ENCODE measurements around the gene SPATA1. TPM values are rescaled to one million over a fixed set of nuclear protein-coding genes. Genes with fewer than 3 reads are reported as not detected.

The SPATA1 gene
- total RNA-seq, 2 experiments from 2014 or later, result 1.4 to 4.8 TPM

DNA sequence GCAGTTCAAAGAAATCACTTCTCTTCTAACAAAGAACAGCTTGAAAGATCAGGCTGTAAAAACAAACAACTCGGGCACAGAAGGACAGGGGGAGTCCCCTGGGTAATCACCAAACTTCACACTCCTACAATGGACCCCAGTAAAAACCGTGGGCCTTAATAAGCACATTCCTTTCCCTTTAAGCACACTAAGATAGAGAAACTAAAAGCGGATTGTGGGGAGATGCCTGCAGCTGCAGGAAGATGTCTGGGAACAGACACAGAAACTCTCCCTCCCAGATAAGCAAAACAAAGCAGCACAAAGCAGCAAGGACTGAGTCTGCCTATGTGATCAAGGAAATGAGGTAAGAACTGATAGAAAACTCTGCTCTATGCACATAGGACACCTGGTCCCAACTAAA, 105.6 kb downstream of the SPATA1 start:
- BruUV-seq (replicated peaks), result no TSS peak
- Histone ChIP-seq H3K9me2 (ENCODE audit: insufficient read depth, low read length) (no peaks in the 10 kb centered on the region), H3K9me3 (ENCODE audit: low read length) (0 out of 2 replicates have a peak, but pooled peaks cover 5% of the 10 kb centered on the region), H3K36me3 (ENCODE audit: insufficient read depth, low read length) (no peaks in the 10 kb centered on the region), H3K4me2 (ENCODE audit: low read length) (no peak overlapping the region), H4K20me1 (ENCODE audit: insufficient read depth, low read length) (no peaks in the 10 kb centered on the region), H3K27ac (ENCODE audit: low read depth, low read length, poor library complexity, severe bottlenecking) (no peak overlapping the region), H3K79me2 (ENCODE audit: insufficient read depth, low read depth, low read length) (no peaks in the 10 kb centered on the region), H2AFZ (ENCODE audit: low read length) (no peak overlapping the region), H3K4me1 (ENCODE audit: insufficient read depth, low read length, poor library complexity, severe bottlenecking) (no peaks in the 10 kb centered on the region), H3K4me3 (ENCODE audit: low read depth, low read length, poor library complexity, severe bottlenecking) (no peak overlapping the region)
- DNase-seq (ENCODE audit: low spot score), result no peak
- TF ChIP-seq, protein P1, sequence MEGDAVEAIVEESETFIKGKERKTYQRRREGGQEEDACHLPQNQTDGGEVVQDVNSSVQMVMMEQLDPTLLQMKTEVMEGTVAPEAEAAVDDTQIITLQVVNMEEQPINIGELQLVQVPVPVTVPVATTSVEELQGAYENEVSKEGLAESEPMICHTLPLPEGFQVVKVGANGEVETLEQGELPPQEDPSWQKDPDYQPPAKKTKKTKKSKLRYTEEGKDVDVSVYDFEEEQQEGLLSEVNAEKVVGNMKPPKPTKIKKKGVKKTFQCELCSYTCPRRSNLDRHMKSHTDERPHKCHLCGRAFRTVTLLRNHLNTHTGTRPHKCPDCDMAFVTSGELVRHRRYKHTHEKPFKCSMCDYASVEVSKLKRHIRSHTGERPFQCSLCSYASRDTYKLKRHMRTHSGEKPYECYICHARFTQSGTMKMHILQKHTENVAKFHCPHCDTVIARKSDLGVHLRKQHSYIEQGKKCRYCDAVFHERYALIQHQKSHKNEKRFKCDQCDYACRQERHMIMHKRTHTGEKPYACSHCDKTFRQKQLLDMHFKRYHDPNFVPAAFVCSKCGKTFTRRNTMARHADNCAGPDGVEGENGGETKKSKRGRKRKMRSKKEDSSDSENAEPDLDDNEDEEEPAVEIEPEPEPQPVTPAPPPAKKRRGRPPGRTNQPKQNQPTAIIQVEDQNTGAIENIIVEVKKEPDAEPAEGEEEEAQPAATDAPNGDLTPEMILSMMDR (conservative IDR thresholded peaks at IDR 0.05; ENCODE audit: low read length), result no peak
- no peak for TF ChIP-seq EZH2phosphoT487 (IDR thresholded peaks at IDR 0.05; ENCODE audit: borderline replicate concordance, low read depth, low read length)
- intact Hi-C loops (cut with micrococcal nuclease; ENCODE audit: unreplicated experiment), result no loop called here
- CTCF ChIA-PET (ENCODE audit: unreplicated experiment), result no interaction called here
- POLR2A ChIA-PET, result interaction anchor here (0.6 kb wide), 1 partner anchor 622 kb away, joined by 3 read pairs; no protein-coding TSS in a partner anchor

DNA sequence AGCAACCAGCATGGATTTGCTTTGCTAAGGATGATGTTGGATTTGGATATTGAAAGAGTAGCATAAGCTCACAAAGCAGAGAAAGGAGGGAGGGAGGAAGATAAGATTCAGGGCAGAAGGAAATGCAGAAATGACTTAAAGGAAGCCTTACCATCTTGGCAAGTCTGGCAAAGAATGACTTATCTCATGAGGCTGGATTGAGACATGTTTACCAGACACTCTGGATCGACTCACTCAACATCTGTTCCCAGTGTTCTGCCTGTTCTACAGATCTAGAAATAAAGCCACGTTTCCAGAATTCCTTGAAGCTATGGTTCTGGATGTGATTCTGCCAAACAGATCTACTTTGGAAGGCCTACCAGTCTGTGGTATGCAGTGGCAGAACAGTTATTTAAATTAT, 106.8 kb downstream of the SPATA1 start:
- no peak overlapping the region for H3K4me3 ChIP-seq (ENCODE audit: low read depth, low read length, poor library complexity, severe bottlenecking)
- no peak overlapping the region for H3K4me2 ChIP-seq (ENCODE audit: low read length)
- no peak for TF ChIP-seq EZH2phosphoT487 (IDR thresholded peaks at IDR 0.05; ENCODE audit: borderline replicate concordance, low read depth, low read length)
- TF ChIP-seq, protein P1 (conservative IDR thresholded peaks at IDR 0.05; ENCODE audit: low read length), result no peak
- H3K9me2 ChIP-seq (ENCODE audit: insufficient read depth, low read length), result no peaks in the 10 kb centered on the region
- ChIA-PET CTCF (ENCODE audit: unreplicated experiment) (no interaction called here), POLR2A (interaction anchor here (0.6 kb wide), 1 partner anchor 87 kb away, joined by 3 read pairs; no protein-coding TSS in a partner anchor)
- no peak for DNase-seq (ENCODE audit: low spot score)
- no peak overlapping the region for H3K27ac ChIP-seq (ENCODE audit: low read depth, low read length, poor library complexity, severe bottlenecking)
- H3K79me2 ChIP-seq (ENCODE audit: insufficient read depth, low read depth, low read length), result no peaks in the 10 kb centered on the region
- 0 out of 2 replicates have a peak, but pooled peaks cover 5% of the 10 kb centered on the region for H3K9me3 ChIP-seq (ENCODE audit: low read length)
- intact Hi-C loops (cut with micrococcal nuclease; ENCODE audit: unreplicated experiment), result no loop called here
- no peaks in the 10 kb centered on the region for H3K4me1 ChIP-seq (ENCODE audit: insufficient read depth, low read length, poor library complexity, severe bottlenecking)
- BruUV-seq (replicated peaks), result no TSS peak
- no peak overlapping the region for H2AFZ ChIP-seq (ENCODE audit: low read length)
- no peaks in the 10 kb centered on the region for H3K36me3 ChIP-seq (ENCODE audit: insufficient read depth, low read length)
- H4K20me1 ChIP-seq (ENCODE audit: insufficient read depth, low read length), result no peaks in the 10 kb centered on the region

DNA sequence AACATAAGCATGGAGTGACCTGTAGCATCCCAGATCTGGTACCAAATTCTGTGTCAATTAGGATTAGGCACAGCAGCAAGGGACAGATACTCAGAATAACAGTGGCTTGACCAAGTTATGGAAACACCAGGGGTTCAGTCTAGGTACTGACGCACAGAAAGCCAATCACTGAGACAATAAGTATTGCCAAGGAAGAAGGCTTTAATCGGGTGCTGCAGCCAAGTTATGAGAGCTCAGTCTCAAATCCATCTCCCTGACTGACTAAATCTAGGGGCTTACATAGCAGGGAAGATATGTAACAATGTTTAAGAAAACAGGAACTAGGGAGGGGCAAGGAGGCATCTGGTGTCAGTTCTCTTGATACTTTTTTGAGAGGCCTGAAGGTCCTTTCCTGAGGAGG, 107.7 kb downstream of the SPATA1 start:
- H3K4me2 ChIP-seq (ENCODE audit: low read length), result no peak overlapping the region
- H3K4me1 ChIP-seq (ENCODE audit: insufficient read depth, low read length, poor library complexity, severe bottlenecking), result no peaks in the 10 kb centered on the region
- POLR2A ChIA-PET, result interaction anchor here (0.6 kb wide), 1 partner anchor 86 kb away, joined by 3 read pairs; no protein-coding TSS in a partner anchor
- no peak overlapping the region for H2AFZ ChIP-seq (ENCODE audit: low read length)
- CTCF ChIA-PET (ENCODE audit: unreplicated experiment), result no interaction called here
- no peak for DNase-seq (ENCODE audit: low spot score)
- H3K9me2 ChIP-seq (ENCODE audit: insufficient read depth, low read length), result no peaks in the 10 kb centered on the region
- intact Hi-C loops (cut with micrococcal nuclease; ENCODE audit: unreplicated experiment), result no loop called here
- no TSS peak for BruUV-seq (replicated peaks)
- H4K20me1 ChIP-seq (ENCODE audit: insufficient read depth, low read length), result no peaks in the 10 kb centered on the region
- H3K27ac ChIP-seq (ENCODE audit: low read depth, low read length, poor library complexity, severe bottlenecking), result no peak overlapping the region
- no peak overlapping the region for H3K4me3 ChIP-seq (ENCODE audit: low read depth, low read length, poor library complexity, severe bottlenecking)
- H3K36me3 ChIP-seq (ENCODE audit: insufficient read depth, low read length), result no peaks in the 10 kb centered on the region
- no peaks in the 10 kb centered on the region for H3K79me2 ChIP-seq (ENCODE audit: insufficient read depth, low read depth, low read length)
- 0 out of 2 replicates have a peak, but pooled peaks cover 5% of the 10 kb centered on the region for H3K9me3 ChIP-seq (ENCODE audit: low read length)
- no peak for TF ChIP-seq EZH2phosphoT487 (IDR thresholded peaks at IDR 0.05; ENCODE audit: borderline replicate concordance, low read depth, low read length)
- TF ChIP-seq, protein P1 (conservative IDR thresholded peaks at IDR 0.05; ENCODE audit: low read length), result no peak

Data from OCI-LY7 (cell line).